H9 (cell line): ENCODE measurements around the gene UBE2U. TPM values are rescaled to one million over a fixed set of nuclear protein-coding genes. Genes with fewer than 3 reads are reported as not detected.
"Not testable (repeated sequence)": the region's sequence is repeated elsewhere in the genome, so short reads cannot be mapped to it uniquely, and the experiment has no call there.

Experiments
- DNase-seq: peaks from one replicate; pipeline ENCODE4 v3.0.0-alpha.2; 2017
- H2AFZ ChIP-seq: one replicate; pipeline ENCODE4 v1.6.1; 2013; ENCODE audit warnings: mild to moderate bottlenecking, low read length, control low read depth, moderate library complexity
- H2AK5ac ChIP-seq: 2 replicates; pipeline ENCODE4 v1.6.1; 2013; ENCODE audit warnings: low read length, control low read depth, mixed read lengths; ENCODE audit not compliant: insufficient read length
- H2BK120ac ChIP-seq: one replicate; pipeline ENCODE4 v1.6.1; 2013; ENCODE audit warnings: low read depth, mild to moderate bottlenecking, low read length, control low read depth, inconsistent platforms; ENCODE audit not compliant: poor library complexity, severe bottlenecking
- H2BK12ac ChIP-seq: 2 replicates; pipeline ENCODE4 v1.6.1; 2013; ENCODE audit warnings: low read length, control low read depth, mixed read lengths, low read depth; ENCODE audit not compliant: insufficient read length
- H2BK15ac ChIP-seq: 2 replicates; pipeline ENCODE4 v1.6.1; 2013; ENCODE audit warnings: low read depth, low read length, control low read depth
- H2BK20ac ChIP-seq: one replicate; pipeline ENCODE4 v1.6.1; 2013; ENCODE audit warnings: low read depth, mild to moderate bottlenecking, low read length, control low read depth, inconsistent platforms; ENCODE audit not compliant: poor library complexity, severe bottlenecking
- H2BK5ac ChIP-seq: 2 replicates; pipeline ENCODE4 v1.6.1; 2013; ENCODE audit warnings: low read length, control low read depth, mixed read lengths; ENCODE audit not compliant: insufficient read length
- H3K14ac ChIP-seq: 2 replicates; pipeline ENCODE4 v1.6.1; 2013; ENCODE audit warnings: low read length, control low read depth; ENCODE audit not compliant: insufficient read depth
- H3K18ac ChIP-seq: 2 replicates; pipeline ENCODE4 v1.6.1; 2013; ENCODE audit warnings: low read depth, mild to moderate bottlenecking, mixed read lengths, low read length, control low read depth; ENCODE audit not compliant: insufficient read length
- H3K23ac ChIP-seq: 2 replicates; pipeline ENCODE4 v1.6.1; 2013; ENCODE audit warnings: low read length, control low read depth, mixed read lengths, low read depth; ENCODE audit not compliant: insufficient read length
- H3K23me2 ChIP-seq: 2 replicates; pipeline ENCODE4 v1.6.1; 2013; ENCODE audit warnings: low read depth, mild to moderate bottlenecking, mixed read lengths, low read length, control low read depth; ENCODE audit not compliant: insufficient read length, poor library complexity, severe bottlenecking
- H3K27ac ChIP-seq: 2 replicates; pipeline ENCODE4 v1.5.1; 2013; ENCODE audit warnings: low read length, control low read depth, mixed read lengths, low read depth; ENCODE audit not compliant: insufficient read length
- H3K27me3 ChIP-seq: 2 replicates; pipeline ENCODE4 v1.6.1; 2013; ENCODE audit warnings: low read length, control low read depth, inconsistent platforms; ENCODE audit not compliant: insufficient read depth
- H3K4ac ChIP-seq: 2 replicates; pipeline ENCODE4 v1.6.1; 2013; ENCODE audit warnings: low read depth, mild to moderate bottlenecking, control low read depth, inconsistent platforms, low read length, moderate library complexity
- H3K4me1 ChIP-seq: 2 replicates; pipeline ENCODE4 v1.6.1; 2013; ENCODE audit warnings: low read length, control low read depth, inconsistent platforms; ENCODE audit not compliant: insufficient read depth
- H3K4me2 ChIP-seq: 2 replicates; pipeline ENCODE4 v1.6.1; 2013; ENCODE audit warnings: low read length, control low read depth, mixed read lengths; ENCODE audit not compliant: insufficient read length, insufficient read depth
- H3K56ac ChIP-seq: 2 replicates; pipeline ENCODE4 v1.6.1; 2013; ENCODE audit warnings: low read depth, mild to moderate bottlenecking, mixed read lengths, low read length, control low read depth; ENCODE audit not compliant: insufficient read length
- H3K79me1 ChIP-seq: 2 replicates; pipeline ENCODE4 v1.6.1; 2013; ENCODE audit warnings: low read depth, mild to moderate bottlenecking, moderate library complexity, low read length, control low read depth, inconsistent platforms; ENCODE audit not compliant: insufficient read depth, poor library complexity, severe bottlenecking
- H3K79me2 ChIP-seq: 2 replicates; pipeline ENCODE4 v1.6.1; 2013; ENCODE audit warnings: low read length, control low read depth, inconsistent platforms; ENCODE audit not compliant: insufficient read depth
- H3K9ac ChIP-seq: 2 replicates; pipeline ENCODE4 v1.6.1; 2013; ENCODE audit warnings: low read length, control low read depth, mixed read lengths; ENCODE audit not compliant: insufficient read length; ENCODE audit errors: extremely low read depth
- H3K9me3 ChIP-seq: one replicate; pipeline ENCODE4 v1.6.1; 2013; ENCODE audit warnings: low read depth, low read length, inconsistent platforms; ENCODE audit not compliant: control insufficient read depth
- H3T11ph ChIP-seq: one replicate; pipeline ENCODE4 v1.6.1; 2013; ENCODE audit warnings: mild to moderate bottlenecking, low read length, control low read depth, inconsistent platforms
- H4K20me1 ChIP-seq: one replicate; pipeline ENCODE4 v1.6.1; 2013; ENCODE audit not compliant: control insufficient read depth, insufficient read length, insufficient read depth
- H4K5ac ChIP-seq: 2 replicates; pipeline ENCODE4 v1.6.1; 2013; ENCODE audit warnings: low read depth, mild to moderate bottlenecking, mixed read lengths, low read length, control low read depth; ENCODE audit not compliant: insufficient read length
- H4K8ac ChIP-seq: replicated peaks from 2 replicates; pipeline ENCODE4 v1.6.1; 2013; ENCODE audit warnings: low read length, control low read depth, mixed read lengths, low read depth; ENCODE audit not compliant: insufficient read length
- H4K91ac ChIP-seq: 2 replicates; pipeline ENCODE4 v1.6.1; 2013; ENCODE audit warnings: low read depth, mild to moderate bottlenecking, moderate library complexity, mixed read lengths, low read length, control low read depth; ENCODE audit not compliant: insufficient read length
- H3K27ac Mint-ChIP-seq, 3 experiments: 2 replicates in 2 of 3; 3 replicates in 1 of 3; pipeline ENCODE4 v1.8.0; 2020 to 2021; ENCODE audit warnings: mixed read lengths in 3 of 3, mild to moderate bottlenecking in 1 of 3, moderate library complexity in 1 of 3
- H3K27me3 Mint-ChIP-seq: 2 replicates; pipeline ENCODE4 v1.8.0; 2021; ENCODE audit warnings: low read depth, mild to moderate bottlenecking, moderate library complexity, mixed read lengths
- H3K36me3 Mint-ChIP-seq, 3 experiments: 2 replicates in 2 of 3; 3 replicates in 1 of 3; pipeline ENCODE4 v1.8.0; 2020 to 2021; ENCODE audit warnings: low read depth in 3 of 3, mixed read lengths in 3 of 3; ENCODE audit not compliant: insufficient read depth in 1 of 3
- H3K4me1 Mint-ChIP-seq, 2 experiments: 2 replicates each; pipeline ENCODE4 v1.8.0; 2020; ENCODE audit warnings: mixed read lengths in 2 of 2
- H3K4me3 Mint-ChIP-seq, 2 experiments: 2 replicates in 1 of 2; 3 replicates in 1 of 2; pipeline ENCODE4 v1.8.0; 2020 to 2021; ENCODE audit warnings: mild to moderate bottlenecking in 2 of 2, mixed read lengths in 2 of 2, moderate library complexity in 1 of 2
- H3K9me3 Mint-ChIP-seq, 2 experiments: 2 replicates in 1 of 2; 3 replicates in 1 of 2; pipeline ENCODE4 v1.8.0; 2020; ENCODE audit warnings: mild to moderate bottlenecking in 2 of 2, mixed read lengths in 2 of 2, moderate library complexity in 1 of 2
- WGBS: extraction: QIAGEN DNeasy Blood & Tissue Kit; methylation state at CpG from one replicate; pipeline ENCODE4 v1.1.7; 2013; ENCODE audit warnings: missing lambda C conversion rate, low lambda C conversion rate, mixed read lengths; ENCODE audit not compliant: insufficient read length; ENCODE audit errors: extremely low coverage; 5-methylcytosine and 5-hydroxymethylcytosine counted together
- total RNA-seq: library from RNA; stranded (reverse); gene quantifications from 2 replicates; pipeline ENCODE4 v1.2.1, GENCODE V29; 2021

UBE2U gene
- total RNA-seq, 1 experiment from 2014 or later, result not detected

- H3K4me1 ChIP-seq, H3K27ac Mint-ChIP-seq, H2BK5ac ChIP-seq, H3K4me3 Mint-ChIP-seq, H4K5ac ChIP-seq, H3K56ac ChIP-seq, H3K23me2 ChIP-seq, H2BK20ac ChIP-seq, H3K9me3 Mint-ChIP-seq, H2BK120ac ChIP-seq, H4K91ac ChIP-seq, H3K4me2 ChIP-seq, H3T11ph ChIP-seq, H2AK5ac ChIP-seq, H3K79me1 ChIP-seq, H2BK12ac ChIP-seq, H3K9ac ChIP-seq, H3K14ac ChIP-seq, H3K79me2 ChIP-seq, DNase-seq, H2BK15ac ChIP-seq, H3K4ac ChIP-seq, H2AFZ ChIP-seq, H4K8ac ChIP-seq, H3K18ac ChIP-seq, H3K23ac ChIP-seq, H3K4me1 Mint-ChIP-seq, H3K27me3 ChIP-seq, H4K20me1 ChIP-seq, H3K27me3 Mint-ChIP-seq, H3K9me3 ChIP-seq, H3K27ac ChIP-seq, H3K36me3 Mint-ChIP-seq: not testable (repeated sequence)
- no CpG with 5 or more reads among the region's 2 CpGs for WGBS
These were observed 55.0 kb downstream of the UBE2U start for GRCh38 chr1:64258444-64258843.
